Head of caudate nucleus (tissue), 42 donors: ENCODE results near the gene TEX26.

Experiments used
- DNase-seq, 42 donors: peaks; one replicate each; pipeline versions ENCODE4 v3.0.0 to v3.0.0-alpha.2; 2020 to 2021; ENCODE audit warnings: mixed read lengths in 7 of 42
- intact Hi-C: fragments of 100-400 bp; cut with DNase I; formaldehyde crosslinking; loops from one replicate; pipeline ENCODE4 v1.15.0; 2022

The TEX26 gene

DNA sequence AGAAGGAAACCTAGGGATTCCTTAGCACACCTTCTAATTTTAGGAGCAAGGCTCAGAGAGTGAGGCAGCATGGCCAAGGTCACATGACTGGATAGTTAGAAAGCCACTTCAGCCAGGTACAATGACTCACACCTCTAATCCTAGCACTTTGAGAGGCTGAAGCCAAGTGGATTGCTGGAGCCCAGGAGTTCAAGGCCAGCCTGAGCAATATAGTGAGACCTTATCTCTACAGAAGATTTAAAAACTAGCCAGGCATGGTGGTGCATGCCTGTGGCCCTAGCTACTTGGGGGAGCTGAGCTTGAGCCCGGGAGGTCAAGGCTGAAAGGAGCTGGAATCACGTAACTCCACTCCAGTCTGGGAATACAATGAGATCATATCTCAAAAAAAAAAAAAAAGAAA is 69.2 kb downstream of the TEX26 start:
- intact Hi-C loops, result no loop called here
- DNase-seq, result no peak

GRCh38 chr13:31005066-31005465 is 72.6 kb downstream of the TEX26 start:
- DNase-seq, result peak in 1 of 42 donors; percentile 8
- intact Hi-C loops, result no loop called here

DNA sequence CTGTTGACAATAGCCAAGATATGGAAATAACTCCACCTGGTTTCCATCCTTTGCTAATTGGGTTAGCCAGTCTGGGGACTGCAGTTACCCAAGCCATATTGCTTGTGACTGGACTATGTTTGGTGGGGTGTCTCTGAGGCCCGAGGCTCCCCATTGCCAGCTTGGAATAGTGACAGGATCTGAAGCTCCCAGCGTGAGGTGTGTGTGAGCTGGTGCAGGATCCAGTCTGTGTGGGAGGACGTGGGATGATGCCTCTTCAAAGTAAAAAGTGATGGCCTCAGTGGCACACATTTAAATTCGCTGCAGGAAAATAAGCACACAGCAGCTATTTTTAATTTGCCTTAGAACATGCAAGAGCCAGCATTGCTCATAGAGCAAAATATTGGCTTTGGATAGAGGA is 75.0 kb downstream of the TEX26 start:
- peak in 35 of 42 donors; percentile 12 to 84 (median 41) for DNase-seq
- intact Hi-C loops, result no loop called here

DNA sequence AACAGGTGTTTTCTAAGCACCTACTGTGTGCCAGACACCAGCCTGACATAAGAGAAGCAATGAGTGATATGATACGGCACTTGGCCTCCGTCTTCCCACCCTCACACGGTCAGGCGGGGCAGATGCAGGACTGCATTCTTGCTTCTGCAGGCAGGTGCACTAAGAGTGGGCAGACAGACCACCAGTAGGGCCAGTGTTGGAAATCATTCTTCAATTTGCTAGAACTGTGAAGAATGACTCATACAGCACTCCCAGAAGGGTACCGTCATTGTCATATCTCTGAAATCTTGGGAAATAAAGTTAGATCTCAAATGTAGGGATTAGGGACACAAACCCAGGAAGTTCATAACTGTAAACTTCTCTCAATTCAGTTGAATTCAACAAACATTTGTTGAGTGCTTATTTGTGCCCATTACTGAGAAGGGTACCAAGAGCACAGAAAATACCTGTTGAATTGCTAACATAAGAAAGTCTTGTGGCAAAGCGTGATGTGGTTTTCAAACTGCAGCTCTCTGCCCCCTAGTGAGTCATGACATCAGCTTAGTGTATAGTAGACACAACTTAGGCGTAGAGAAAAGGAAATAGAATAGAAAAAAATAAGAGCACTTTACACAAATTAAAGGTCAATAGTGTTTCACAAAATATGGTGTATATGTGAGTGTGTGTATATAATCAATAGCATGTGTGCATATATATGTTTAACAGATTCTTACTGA is 76.1 kb downstream of the TEX26 start:
- intact Hi-C loops, result no loop called here
- no peak for DNase-seq

GRCh38 chr13:31009166-31009565 is 76.7 kb downstream of the TEX26 start:
- intact Hi-C loops, result no loop called here
- DNase-seq, result peak in 1 of 42 donors; percentile 28

- DNase-seq, result peak in 1 of 42 donors; percentile 18
- intact Hi-C loops, result no loop called here
Observed at GRCh38 chr13:31010296-31010695, 77.8 kb downstream of the TEX26 start.

GRCh38 chr13:31011193-31011860 is 78.9 kb downstream of the TEX26 start:
- DNase-seq, result peak in 1 of 42 donors; percentile 21
- intact Hi-C loops, result no loop called here

- intact Hi-C loops, result no loop called here
- no peak for DNase-seq
Observed at GRCh38 chr13:31011901-31012654, 79.6 kb downstream of the TEX26 start.

DNA sequence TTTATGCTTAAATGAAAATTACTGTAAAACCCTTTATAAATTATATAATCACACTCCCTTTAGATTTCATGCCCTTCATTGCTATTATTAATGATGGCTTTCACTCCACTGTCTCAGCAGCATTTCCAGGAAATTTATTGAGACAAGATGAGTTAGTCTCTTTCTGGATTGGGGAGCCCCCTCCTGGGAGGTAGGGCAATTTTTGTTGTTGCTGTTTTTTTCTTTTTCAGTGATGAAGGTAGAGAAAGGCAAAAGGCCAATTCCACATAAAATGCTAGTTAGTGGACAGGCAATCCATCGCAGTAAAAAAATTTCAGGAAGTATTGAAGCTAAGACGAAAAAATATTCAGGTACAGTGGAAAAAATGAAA is 80.2 kb downstream of the TEX26 start:
- intact Hi-C loops, result no loop called here
- peak in 2 of 42 donors; percentile 13 to 18 for DNase-seq

DNA sequence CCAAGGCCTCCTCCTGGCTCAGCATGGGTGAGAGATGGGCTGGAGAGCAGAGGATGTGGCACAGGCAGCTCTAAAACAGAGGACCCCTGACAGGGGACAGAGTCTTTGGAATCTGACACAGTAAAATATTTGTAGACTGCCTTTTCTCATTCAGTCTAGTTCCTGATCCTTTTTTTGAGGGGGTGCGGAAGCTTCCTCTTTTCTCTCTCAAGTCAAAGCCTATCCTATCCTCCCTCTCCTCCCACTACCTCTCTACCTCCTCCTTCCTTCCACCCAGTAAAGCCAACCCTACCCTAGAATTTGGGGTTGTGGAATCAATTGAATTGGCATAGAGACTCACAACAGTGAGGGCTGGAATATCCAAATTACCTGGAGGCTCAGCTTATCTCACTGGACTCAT is 82.0 kb downstream of the TEX26 start:
- intact Hi-C loops, result no loop called here

DNA sequence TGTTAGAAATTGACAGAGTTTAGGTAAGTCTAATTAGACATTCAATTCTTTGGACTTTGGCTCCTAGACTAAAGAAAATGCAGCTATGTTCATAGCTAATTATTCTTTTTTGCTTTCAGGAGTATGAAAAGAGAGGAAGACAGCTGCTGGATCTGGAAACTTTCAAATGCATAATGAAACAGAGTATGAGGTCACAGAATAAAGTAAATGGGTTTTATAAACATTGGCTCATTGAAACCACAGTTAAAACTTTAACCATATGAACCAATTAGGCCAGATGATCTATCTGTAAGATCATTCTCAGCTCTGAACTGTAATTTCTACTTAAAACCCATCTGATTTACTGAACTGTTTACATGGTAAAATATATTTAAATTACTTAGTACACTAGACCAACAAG is 82.7 kb downstream of the TEX26 start:
- no peak for DNase-seq
- intact Hi-C loops, result no loop called here

More for the DNA sequence above, 82.0 kb downstream of the TEX26 start:
- no peak for DNase-seq

DNA sequence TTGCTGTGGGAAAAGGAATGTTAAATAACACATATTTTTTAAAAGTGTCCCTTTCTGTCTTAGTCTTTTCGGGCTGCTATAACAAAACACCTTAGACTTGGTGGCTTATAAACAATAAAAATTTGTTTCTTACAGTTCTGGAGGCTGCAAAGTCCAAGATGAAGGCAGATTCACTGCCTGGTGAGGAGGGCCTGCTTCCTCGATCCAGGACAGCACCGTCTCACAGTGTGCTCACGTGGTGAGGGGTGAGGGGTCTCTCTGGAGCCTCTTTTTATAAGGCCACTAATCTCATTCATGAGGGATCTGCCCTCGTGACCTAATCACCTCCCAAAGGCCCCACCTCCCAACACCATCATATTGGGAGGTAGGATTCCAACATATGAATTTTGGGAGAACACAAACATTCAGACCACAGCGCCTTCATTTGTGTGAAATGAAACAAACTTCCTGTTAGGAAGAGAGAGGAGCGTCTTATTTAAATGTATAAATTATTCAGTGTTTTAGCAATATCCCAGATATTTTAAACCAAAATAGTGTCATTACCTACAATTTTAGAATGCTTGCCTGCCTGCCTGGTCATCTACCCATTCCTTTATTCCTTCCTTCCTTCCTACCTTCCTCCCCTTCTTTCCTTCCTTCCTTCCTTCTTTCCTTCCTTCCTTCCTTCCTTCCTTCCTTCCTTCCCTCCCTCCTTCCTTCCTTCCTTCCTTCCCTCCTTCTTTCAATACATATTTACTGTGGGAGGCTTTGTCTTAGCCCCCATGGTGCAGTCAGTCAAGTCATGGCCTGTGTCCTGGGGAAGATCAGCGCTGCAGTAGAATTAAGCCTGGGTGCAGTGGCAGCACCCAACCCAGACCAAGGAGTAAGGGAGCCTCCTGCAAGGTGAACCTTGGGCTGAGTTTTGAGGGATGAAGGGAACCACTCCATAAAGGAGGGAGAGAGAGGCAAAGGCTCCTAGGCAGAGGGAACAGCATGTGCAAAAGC is 84.2 kb downstream of the TEX26 start:
- no peak for DNase-seq
- intact Hi-C loops, result no loop called here

- no peak for DNase-seq
- intact Hi-C loops, result no loop called here
Observed at GRCh38 chr13:31018511-31018910, 86.1 kb downstream of the TEX26 start.

DNA sequence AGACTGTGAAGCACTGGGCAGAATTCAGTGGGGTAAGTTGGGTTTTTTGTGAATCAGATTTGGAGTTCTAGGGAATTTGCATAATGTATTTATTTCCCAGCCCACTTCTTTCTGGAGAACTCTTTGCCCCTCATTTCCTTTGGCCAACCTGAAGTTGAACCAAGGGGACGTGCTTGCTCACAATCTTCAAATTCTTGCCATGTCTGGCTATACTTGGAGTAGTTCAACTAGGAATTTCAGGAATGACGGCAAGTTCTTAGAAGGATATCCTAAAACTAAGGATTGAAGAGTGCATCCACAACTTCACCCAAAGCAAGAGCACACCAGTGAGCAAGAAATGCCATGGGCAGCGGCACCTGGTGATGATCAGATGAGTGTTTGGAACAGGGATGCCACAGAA is 88.5 kb downstream of the TEX26 start:
- intact Hi-C loops, result no loop called here

DNA sequence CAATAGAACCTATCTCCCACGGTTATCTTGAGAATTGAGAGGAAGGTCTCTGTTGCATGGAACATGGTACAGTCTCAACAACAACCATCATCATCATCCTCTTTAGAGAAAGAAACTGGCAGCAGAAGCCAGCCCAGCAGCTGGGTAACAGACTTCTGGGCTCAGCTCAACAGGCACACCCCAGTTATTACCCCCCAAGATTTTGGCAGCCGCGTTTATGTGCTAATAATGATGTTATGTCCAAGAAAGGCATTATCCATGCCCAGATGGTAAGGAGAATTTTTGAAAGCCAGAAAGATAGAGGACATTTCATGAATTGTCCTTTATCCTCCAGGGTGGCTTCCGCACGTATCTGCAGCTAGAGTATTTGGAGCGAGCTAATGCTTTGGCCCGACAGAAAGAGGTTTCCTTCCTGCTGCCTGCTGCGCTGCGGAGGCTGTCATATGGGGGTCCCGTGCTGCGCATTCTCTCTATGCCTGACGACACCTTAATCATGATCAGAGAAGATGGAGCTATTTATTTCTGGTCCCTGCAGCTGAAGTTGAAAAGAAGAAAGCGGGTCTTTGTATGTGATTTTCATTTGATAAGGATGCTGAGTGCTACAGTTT is 89.9 kb downstream of the TEX26 start:
- intact Hi-C loops, result no loop called here
- DNase-seq, result no peak

More for the DNA sequence above, 88.5 kb downstream of the TEX26 start:
- no peak for DNase-seq

DNA sequence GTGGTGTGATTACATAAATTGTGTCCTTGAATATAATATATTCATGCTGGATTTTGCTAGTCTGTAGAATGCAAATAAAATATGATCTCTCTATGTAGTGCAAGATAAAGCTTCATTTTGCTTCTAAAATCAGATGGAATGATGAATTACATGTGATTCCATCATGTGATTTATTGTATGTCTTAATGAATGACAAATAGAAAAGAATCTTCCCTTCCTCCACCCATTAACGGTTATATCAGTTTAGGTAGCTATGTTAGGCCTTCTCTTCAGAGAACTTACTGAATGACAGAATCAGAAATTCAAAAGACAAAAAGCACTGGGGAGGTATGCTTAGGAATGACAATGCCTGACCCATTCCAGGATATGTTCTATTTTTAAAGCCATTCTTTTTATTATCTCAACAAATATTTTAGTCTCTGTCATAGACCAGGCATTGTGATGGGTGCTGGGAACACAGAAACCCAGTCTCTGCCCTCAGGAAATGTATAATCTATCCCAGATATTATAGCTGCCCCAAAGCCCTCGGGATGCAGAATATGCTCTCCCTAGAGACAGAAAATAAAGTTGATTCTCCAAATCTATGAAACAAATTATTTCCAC is 90.6 kb downstream of the TEX26 start:
- no peak for DNase-seq
- intact Hi-C loops, result no loop called here
